ENCODE data around the gene ANTKMT. TPM values are rescaled to one million over a fixed set of nuclear protein-coding genes. Genes with fewer than 3 reads are reported as not detected.

The ANTKMT gene
- polyA plus RNA-seq, 3 donors, result 8.4 to 11.0 (median 10.2) TPM

- DNase-seq (ENCODE audit: low read depth in 3 of 3, low spot score in 2 of 3), result no peak
Observed at GRCh38 chr16:695355-696089, 25.4 kb upstream of the ANTKMT start.

- no peak for DNase-seq (ENCODE audit: low read depth in 3 of 3, low spot score in 2 of 3)
Observed at GRCh38 chr16:698911-699671, 21.9 kb upstream of the ANTKMT start.

- DNase-seq (ENCODE audit: low read depth in 3 of 3, low spot score in 2 of 3), result no peak
Observed at GRCh38 chr16:700684-701584, 20.0 kb upstream of the ANTKMT start.

GRCh38 chr16:702341-702740, 18.6 kb upstream of the ANTKMT start:
- DNase-seq (ENCODE audit: low read depth in 3 of 3, low spot score in 2 of 3), result no peak

GRCh38 chr16:703406-703805, 17.5 kb upstream of the ANTKMT start:
- no peak for DNase-seq (ENCODE audit: low read depth in 3 of 3, low spot score in 2 of 3)

GRCh38 chr16:704047-704446, 16.9 kb upstream of the ANTKMT start:
- DNase-seq (ENCODE audit: low read depth in 3 of 3, low spot score in 2 of 3), result no peak

GRCh38 chr16:704552-705380, 16.2 kb upstream of the ANTKMT start:
- DNase-seq (ENCODE audit: low read depth in 3 of 3, low spot score in 2 of 3), result no peak

- DNase-seq (ENCODE audit: low read depth in 3 of 3, low spot score in 2 of 3), result no peak
Observed at GRCh38 chr16:705431-706188, 15.3 kb upstream of the ANTKMT start, which contains the start of gene FBXL16. TSS of gene FBXL16 (minus strand) at chr16:705801. CDS start at chr16:697405, 8,396 bp downstream.

- no peak for DNase-seq (ENCODE audit: low read depth in 3 of 3, low spot score in 2 of 3)
Observed at GRCh38 chr16:706189-707061, 14.5 kb upstream of the ANTKMT start.

- no peak for DNase-seq (ENCODE audit: low read depth in 3 of 3, low spot score in 2 of 3)
Observed at GRCh38 chr16:707062-707538, 13.8 kb upstream of the ANTKMT start.

GRCh38 chr16:708019-708418, 12.9 kb upstream of the ANTKMT start:
- DNase-seq (ENCODE audit: low read depth in 3 of 3, low spot score in 2 of 3), result no peak

- no peak for DNase-seq (ENCODE audit: low read depth in 3 of 3, low spot score in 2 of 3)
Observed at GRCh38 chr16:708959-709358, 12.0 kb upstream of the ANTKMT start.

GRCh38 chr16:709566-710499, 11.1 kb upstream of the ANTKMT start:
- no peak for DNase-seq (ENCODE audit: low read depth in 3 of 3, low spot score in 2 of 3)

- DNase-seq (ENCODE audit: low read depth in 3 of 3, low spot score in 2 of 3), result no peak
Observed at GRCh38 chr16:710500-711075, 10.4 kb upstream of the ANTKMT start.

GRCh38 chr16:711084-711483, 9.9 kb upstream of the ANTKMT start:
- no peak for DNase-seq (ENCODE audit: low read depth in 3 of 3, low spot score in 2 of 3)

GRCh38 chr16:711548-712320, 9.2 kb upstream of the ANTKMT start:
- no peak for DNase-seq (ENCODE audit: low read depth in 3 of 3, low spot score in 2 of 3)

Measured in right renal cortex interstitium (tissue), 3 donors.